Upper lobe of right lung (tissue), 1 donor: ENCODE results near the gene SLC30A9. TPM values are rescaled to one million over a fixed set of nuclear protein-coding genes. Genes with fewer than 3 reads are reported as not detected.

Experiments
- ATAC-seq: fragments of 200-7000 bp; cut with Tn5 transposase; one replicate; pipeline ENCODE4 v1.9.1; 2020; ENCODE audit warnings: mild to moderate bottlenecking, moderate library complexity
- DNase-seq: peaks from one replicate; pipeline ENCODE4 v3.0.0-alpha.2; 2020
- H3K27ac ChIP-seq: fragments of 200-600 bp; one replicate; pipeline ENCODE4 v1.8.0; 2022
- H3K27me3 ChIP-seq: fragments of 200-600 bp; one replicate; pipeline ENCODE4 v1.8.0; 2022; ENCODE audit warnings: mild to moderate bottlenecking
- H3K36me3 ChIP-seq: fragments of 200-600 bp; one replicate; pipeline ENCODE4 v1.8.0; 2022
- H3K4me1 ChIP-seq: fragments of 200-600 bp; one replicate; pipeline ENCODE4 v1.8.0; 2022
- H3K4me3 ChIP-seq: fragments of 200-600 bp; one replicate; pipeline ENCODE4 v1.8.0; 2022; ENCODE audit warnings: mild to moderate bottlenecking
- H3K9me3 ChIP-seq: fragments of 200-600 bp; one replicate; pipeline ENCODE4 v1.8.0; 2022
- intact Hi-C: fragments of 100-400 bp; cut with DNase I; formaldehyde crosslinking; loops from one replicate; pipeline ENCODE4 v1.11.0; 2022
- total RNA-seq: library from RNA; stranded (reverse); fragmentation: NEBNext Ultra II Directional; extraction: Animal tissue kit (Norgen Biotek cat#: 25700); gene quantifications from one replicate; pipeline ENCODE4 v1.2.1, GENCODE V29; 2021
- TF ChIP-seq, protein P1 (sequence below): fragments of 200-600 bp; IDR thresholded peaks from one replicate; pipeline ENCODE4 v1.8.0; 2022; ENCODE audit warnings: antibody characterized with exemption
- donor health status: DM: no; HTN: yes; CAD: no; lungs with severe emphysema.

SLC30A9 gene
- total RNA-seq, 1 donor from 2014 or later = 42.5 TPM

DNA sequence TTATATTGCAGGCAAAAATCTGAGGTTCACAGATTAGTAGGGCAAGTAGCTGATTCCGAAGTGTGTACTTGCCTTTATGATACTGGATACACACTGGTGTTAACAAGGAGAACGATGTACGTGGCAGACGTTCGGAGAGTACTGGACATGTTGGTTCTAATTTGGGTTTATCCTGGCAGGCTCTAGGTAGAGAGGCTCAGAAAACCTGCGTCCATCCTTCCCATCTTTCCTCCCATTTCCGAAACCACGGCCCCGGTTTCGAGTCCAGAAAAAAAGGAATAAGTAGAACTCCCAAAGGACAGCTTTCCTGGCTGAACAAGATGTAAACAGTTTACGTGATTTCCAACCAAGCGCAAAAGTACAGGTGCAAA is 351 bp upstream of the SLC30A9 start:
- TF ChIP-seq, protein P1, sequence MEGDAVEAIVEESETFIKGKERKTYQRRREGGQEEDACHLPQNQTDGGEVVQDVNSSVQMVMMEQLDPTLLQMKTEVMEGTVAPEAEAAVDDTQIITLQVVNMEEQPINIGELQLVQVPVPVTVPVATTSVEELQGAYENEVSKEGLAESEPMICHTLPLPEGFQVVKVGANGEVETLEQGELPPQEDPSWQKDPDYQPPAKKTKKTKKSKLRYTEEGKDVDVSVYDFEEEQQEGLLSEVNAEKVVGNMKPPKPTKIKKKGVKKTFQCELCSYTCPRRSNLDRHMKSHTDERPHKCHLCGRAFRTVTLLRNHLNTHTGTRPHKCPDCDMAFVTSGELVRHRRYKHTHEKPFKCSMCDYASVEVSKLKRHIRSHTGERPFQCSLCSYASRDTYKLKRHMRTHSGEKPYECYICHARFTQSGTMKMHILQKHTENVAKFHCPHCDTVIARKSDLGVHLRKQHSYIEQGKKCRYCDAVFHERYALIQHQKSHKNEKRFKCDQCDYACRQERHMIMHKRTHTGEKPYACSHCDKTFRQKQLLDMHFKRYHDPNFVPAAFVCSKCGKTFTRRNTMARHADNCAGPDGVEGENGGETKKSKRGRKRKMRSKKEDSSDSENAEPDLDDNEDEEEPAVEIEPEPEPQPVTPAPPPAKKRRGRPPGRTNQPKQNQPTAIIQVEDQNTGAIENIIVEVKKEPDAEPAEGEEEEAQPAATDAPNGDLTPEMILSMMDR = no peak
- DNase-seq (no peak), ATAC-seq (peak; percentile 2)
- Histone ChIP-seq H3K9me3 (no peaks in the 10 kb centered on the region), H3K4me1 (peaks cover 14% of the 10 kb centered on the region), H3K4me3 (peak overlapping the region; percentile 92), H3K27ac (peak overlapping the region; percentile 87), H3K27me3 (no peaks in the 10 kb centered on the region), H3K36me3 (no peaks in the 10 kb centered on the region)
- intact Hi-C loops = no loop called here

DNA sequence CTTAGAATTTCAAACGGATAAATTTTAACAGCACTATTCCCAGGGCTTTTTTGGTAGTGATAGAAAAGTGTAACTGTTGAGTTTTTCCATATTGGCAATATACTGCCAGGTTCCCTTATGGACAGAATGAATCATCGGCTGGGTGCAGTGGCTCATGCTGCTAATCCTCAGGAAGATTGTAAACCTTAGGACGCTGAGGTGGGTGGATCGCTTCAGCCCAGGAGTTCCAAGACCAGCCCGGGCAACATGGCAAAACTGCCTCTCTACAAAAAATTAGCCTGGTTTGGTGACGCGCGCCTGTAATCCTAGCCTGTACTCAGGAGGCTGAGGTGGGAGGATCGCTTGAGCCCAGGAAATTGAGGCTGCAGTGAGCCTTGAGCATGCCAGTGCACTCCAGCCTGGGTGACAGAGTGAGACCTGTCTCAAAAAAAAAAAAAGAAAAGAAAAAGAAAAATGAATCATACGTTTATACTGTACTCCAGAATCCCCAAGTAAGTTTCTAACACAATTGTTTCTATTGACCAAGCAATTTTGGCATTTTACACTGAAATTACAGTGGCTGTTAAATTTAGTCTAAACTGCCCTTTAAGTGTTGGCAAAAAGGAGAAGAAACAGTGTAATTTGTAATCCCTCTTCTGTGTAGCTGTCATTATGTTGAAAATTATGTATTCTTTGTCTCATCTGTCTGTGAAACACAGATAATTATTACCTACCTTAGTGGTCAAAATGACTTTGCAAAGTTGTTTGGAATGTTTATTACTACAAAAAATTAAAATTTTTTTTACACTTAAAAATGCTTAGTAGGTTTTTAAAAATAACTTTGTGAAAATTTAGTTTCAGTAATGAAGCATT is 1.8 kb downstream of the SLC30A9 start:
- ATAC-seq = no peak
- intact Hi-C loops = no loop called here
- TF ChIP-seq, protein P1 = no peak
- H3K9me3 ChIP-seq = no peaks in the 10 kb centered on the region
- no peaks in the 10 kb centered on the region for H3K36me3 ChIP-seq
- peak overlapping the region; percentile 92 for H3K4me3 ChIP-seq
- H3K27ac ChIP-seq = no peak overlapping the region
- no peak for DNase-seq
- no peaks in the 10 kb centered on the region for H3K27me3 ChIP-seq
- peaks cover 14% of the 10 kb centered on the region for H3K4me1 ChIP-seq

DNA sequence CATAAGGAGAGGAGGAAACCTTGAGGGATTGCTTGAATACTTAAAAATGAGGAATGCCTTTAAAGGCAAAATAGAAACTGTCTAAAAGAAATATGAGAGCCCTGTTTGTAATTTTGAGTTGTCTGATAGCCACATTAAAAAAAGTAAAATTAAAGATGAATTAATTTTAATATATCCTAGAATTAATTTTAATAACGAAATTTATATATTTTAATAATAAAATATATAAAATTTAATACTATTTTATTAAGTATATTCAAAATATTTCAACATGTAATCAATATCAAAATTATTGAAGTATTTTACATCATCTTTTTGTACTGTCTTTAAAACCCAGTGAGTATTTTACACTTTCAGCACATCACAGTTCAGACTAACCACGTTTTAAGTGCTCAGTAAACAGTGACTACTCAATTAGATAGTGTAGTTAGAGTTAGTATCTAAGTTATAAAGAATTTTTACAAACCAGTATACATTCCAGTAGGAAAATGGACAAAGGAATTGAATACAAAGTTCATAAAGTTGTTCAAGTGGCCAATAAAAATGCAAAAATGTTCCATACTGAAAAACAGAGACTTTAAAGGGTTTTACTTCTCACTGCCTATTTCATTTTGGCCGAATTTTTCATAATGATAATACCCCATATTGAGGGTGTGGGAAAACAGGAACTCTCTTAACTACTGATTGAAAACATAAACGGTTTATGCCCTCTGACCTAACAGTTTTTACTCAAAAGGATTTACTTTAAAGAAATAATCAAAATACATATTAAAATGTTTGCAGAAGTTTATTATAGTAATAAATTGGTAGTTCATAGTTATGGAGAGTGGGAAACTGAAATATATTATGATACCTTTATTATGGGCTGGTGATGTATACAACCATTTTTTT is 2.9 kb downstream of the SLC30A9 start:
- intact Hi-C loops = no loop called here
- DNase-seq (no peak), ATAC-seq (no peak)
- Histone ChIP-seq H3K36me3 (no peaks in the 10 kb centered on the region), H3K27ac (no peak overlapping the region), H3K4me3 (no peak overlapping the region), H3K27me3 (no peaks in the 10 kb centered on the region), H3K9me3 (no peaks in the 10 kb centered on the region), H3K4me1 (peaks cover 14% of the 10 kb centered on the region)
- TF ChIP-seq, protein P1 = no peak

DNA sequence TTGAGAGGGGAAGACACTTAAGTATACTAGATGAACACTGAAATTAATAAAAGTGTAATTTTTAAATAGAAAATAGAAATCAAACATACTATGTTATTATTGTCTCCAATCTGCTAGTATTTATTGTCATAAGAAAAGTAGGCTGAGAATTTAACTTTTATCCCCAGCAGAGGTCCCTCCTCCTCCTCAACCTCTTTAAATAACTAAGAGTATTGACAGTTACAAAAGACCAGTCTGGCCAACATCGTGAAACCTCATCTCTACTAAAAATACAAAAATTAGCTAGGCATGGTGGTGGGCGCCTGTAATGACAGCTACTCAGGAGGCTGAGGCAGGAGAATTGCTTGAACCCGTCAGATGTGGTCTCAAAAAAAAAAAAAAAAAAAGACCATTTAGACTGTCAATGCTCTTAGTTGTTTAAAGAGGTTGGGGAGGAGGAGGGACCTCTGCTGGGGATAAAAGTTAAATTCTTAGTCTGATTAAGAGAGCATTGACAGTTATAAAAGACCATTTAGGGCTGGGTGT is 4.2 kb downstream of the SLC30A9 start:
- TF ChIP-seq, protein P1 = no peak
- no peak overlapping the region for H3K27ac ChIP-seq
- no peak overlapping the region for H3K4me3 ChIP-seq
- H3K9me3 ChIP-seq = no peaks in the 10 kb centered on the region
- H3K4me1 ChIP-seq = peaks cover 11% of the 10 kb centered on the region
- DNase-seq = no peak
- no peak for ATAC-seq
- intact Hi-C loops = no loop called here
- H3K27me3 ChIP-seq = no peaks in the 10 kb centered on the region
- peaks cover 6% of the 10 kb centered on the region for H3K36me3 ChIP-seq

DNA sequence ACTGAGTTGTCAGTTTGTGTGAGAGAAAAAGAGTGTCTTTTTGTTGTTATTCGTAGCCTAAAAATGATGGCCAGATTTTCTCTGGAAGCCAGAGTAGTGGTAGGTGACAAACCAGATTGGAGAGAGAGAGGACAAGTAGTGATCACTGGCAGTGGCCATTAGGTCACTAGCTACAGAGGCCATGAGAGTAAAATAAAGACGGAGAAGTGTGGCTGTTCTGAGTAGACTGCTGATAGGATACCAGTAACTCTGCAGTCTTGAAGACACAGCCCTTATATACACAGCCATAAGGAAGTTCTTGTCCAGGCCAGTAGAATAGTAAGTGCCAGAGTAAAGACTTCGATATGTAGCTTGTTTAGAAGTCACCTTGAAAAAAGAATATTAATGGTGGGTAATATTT is 7.7 kb downstream of the SLC30A9 start:
- Histone ChIP-seq H3K27ac (no peak overlapping the region), H3K36me3 (peaks cover 16% of the 10 kb centered on the region), H3K9me3 (no peaks in the 10 kb centered on the region), H3K27me3 (no peaks in the 10 kb centered on the region), H3K4me3 (no peak overlapping the region), H3K4me1 (no peaks in the 10 kb centered on the region)
- intact Hi-C loops = no loop called here
- ATAC-seq (no peak), DNase-seq (no peak)
- TF ChIP-seq, protein P1 = no peak
